Measurements from ENCODE around the gene SORCS1. TPM values are rescaled to one million over a fixed set of nuclear protein-coding genes. Genes with fewer than 3 reads are reported as not detected.

Gene SORCS1
- total RNA-seq, 1 experiment from 2014 or later: 1.7 TPM

DNA sequence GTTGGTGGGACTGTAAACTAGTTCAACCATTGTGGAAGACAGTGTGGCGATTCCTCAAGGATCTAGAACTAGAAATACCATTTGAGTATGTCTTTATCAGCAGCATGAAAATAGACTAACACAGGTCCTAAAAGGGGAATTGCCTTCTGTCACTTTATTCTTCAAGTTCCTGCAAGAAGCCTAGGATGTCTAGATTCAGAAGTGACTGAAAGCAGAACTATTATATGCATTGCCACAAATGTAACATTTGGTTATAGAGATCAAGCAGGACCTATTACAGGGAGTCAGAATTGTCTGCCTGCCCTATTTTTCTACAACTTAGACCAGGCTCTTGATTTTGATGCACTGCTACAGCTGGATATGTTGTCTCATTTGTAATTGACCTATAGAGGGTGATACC, 364.7 kb downstream of the SORCS1 start:
- Histone ChIP-seq H3K4me1 (ENCODE audit: insufficient read depth, low read length) (no peaks in the 10 kb centered on the region), H3K9me3 (ENCODE audit: control insufficient read depth, low read depth, low read length) (no peaks in the 10 kb centered on the region), H2BK120ac (ENCODE audit: low read depth, low read length, poor library complexity, severe bottlenecking) (no peak overlapping the region), H2BK20ac (ENCODE audit: low read depth, low read length, poor library complexity, severe bottlenecking) (no peak overlapping the region), H4K91ac (ENCODE audit: insufficient read length, low read depth, low read length) (no peak overlapping the region), H3T11ph (ENCODE audit: low read length) (no peak overlapping the region), H3K27me3 (ENCODE audit: insufficient read depth, low read length) (no peaks in the 10 kb centered on the region), H4K5ac (ENCODE audit: insufficient read length, low read depth, low read length) (no peak overlapping the region), H3K27ac (ENCODE audit: insufficient read length, low read depth, low read length) (no peak overlapping the region), H3K23me2 (ENCODE audit: insufficient read length, low read depth, low read length, poor library complexity, severe bottlenecking) (no peaks in the 10 kb centered on the region), H3K4me2 (ENCODE audit: insufficient read depth, insufficient read length, low read length) (no peak overlapping the region), H2BK15ac (ENCODE audit: low read depth, low read length) (no peak overlapping the region), H2BK12ac (ENCODE audit: insufficient read length, low read depth, low read length) (no peak overlapping the region), H4K20me1 (ENCODE audit: control insufficient read depth, insufficient read depth, insufficient read length) (no peaks in the 10 kb centered on the region), H4K8ac (replicated peaks; ENCODE audit: insufficient read length, low read depth, low read length) (no peak overlapping the region), H3K14ac (ENCODE audit: insufficient read depth, low read length) (no peak overlapping the region), H3K79me2 (ENCODE audit: insufficient read depth, low read length) (no peaks in the 10 kb centered on the region), H3K9ac (ENCODE audit: extremely low read depth, insufficient read length, low read length) (no peak overlapping the region), H3K18ac (ENCODE audit: insufficient read length, low read depth, low read length) (no peak overlapping the region), H2AK5ac (ENCODE audit: insufficient read length, low read length) (no peak overlapping the region), H3K4ac (ENCODE audit: low read depth, low read length) (no peak overlapping the region), H2AFZ (ENCODE audit: low read length) (no peak overlapping the region), H3K23ac (ENCODE audit: insufficient read length, low read depth, low read length) (no peak overlapping the region), H3K56ac (ENCODE audit: insufficient read length, low read depth, low read length) (no peak overlapping the region), H2BK5ac (ENCODE audit: insufficient read length, low read length) (no peak overlapping the region), H3K79me1 (ENCODE audit: insufficient read depth, low read depth, low read length, poor library complexity, severe bottlenecking) (no peaks in the 10 kb centered on the region)
- no peaks in the 10 kb centered on the region for H3K27me3 Mint-ChIP-seq (ENCODE audit: low read depth)
- peaks cover 4 to 11% of the 10 kb centered on the region in 2 experiments; a peak in 3 of 4 replicates for H3K4me1 Mint-ChIP-seq
- H3K4me3 Mint-ChIP-seq: no peak overlapping the region
- peaks cover 2 to 9% of the 10 kb centered on the region in 2 experiments; a peak in 3 of 5 replicates for H3K9me3 Mint-ChIP-seq
- TF ChIP-seq, protein P1, sequence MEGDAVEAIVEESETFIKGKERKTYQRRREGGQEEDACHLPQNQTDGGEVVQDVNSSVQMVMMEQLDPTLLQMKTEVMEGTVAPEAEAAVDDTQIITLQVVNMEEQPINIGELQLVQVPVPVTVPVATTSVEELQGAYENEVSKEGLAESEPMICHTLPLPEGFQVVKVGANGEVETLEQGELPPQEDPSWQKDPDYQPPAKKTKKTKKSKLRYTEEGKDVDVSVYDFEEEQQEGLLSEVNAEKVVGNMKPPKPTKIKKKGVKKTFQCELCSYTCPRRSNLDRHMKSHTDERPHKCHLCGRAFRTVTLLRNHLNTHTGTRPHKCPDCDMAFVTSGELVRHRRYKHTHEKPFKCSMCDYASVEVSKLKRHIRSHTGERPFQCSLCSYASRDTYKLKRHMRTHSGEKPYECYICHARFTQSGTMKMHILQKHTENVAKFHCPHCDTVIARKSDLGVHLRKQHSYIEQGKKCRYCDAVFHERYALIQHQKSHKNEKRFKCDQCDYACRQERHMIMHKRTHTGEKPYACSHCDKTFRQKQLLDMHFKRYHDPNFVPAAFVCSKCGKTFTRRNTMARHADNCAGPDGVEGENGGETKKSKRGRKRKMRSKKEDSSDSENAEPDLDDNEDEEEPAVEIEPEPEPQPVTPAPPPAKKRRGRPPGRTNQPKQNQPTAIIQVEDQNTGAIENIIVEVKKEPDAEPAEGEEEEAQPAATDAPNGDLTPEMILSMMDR (conservative IDR thresholded peaks at IDR 0.05): no peak
- H3K27ac Mint-ChIP-seq: no peak overlapping the region
- DNase-seq: no peak
- H3K36me3 Mint-ChIP-seq (ENCODE audit: insufficient read depth in 1 of 3, low read depth in 3 of 3): peaks cover 0 to 3% (median 0%) of the 10 kb centered on the region in 3 experiments; a peak in 2 of 7 replicates
- WGBS (ENCODE audit: extremely low coverage, insufficient read length, low lambda C conversion rate): no CpG with 5 or more reads among the region's 1 CpG

Measured in H9 (cell line).